GM19463 (cell line): ENCODE measurements around the gene FAM193B.

Experiments used
- ATAC-seq: cut with Tn5 transposase; IDR thresholded peaks from one replicate; pipeline ENCODE4 v1.9.1; 2021; ENCODE audit warnings: mild to moderate bottlenecking, moderate library complexity; ENCODE audit not compliant: unreplicated experiment

Gene FAM193B

DNA sequence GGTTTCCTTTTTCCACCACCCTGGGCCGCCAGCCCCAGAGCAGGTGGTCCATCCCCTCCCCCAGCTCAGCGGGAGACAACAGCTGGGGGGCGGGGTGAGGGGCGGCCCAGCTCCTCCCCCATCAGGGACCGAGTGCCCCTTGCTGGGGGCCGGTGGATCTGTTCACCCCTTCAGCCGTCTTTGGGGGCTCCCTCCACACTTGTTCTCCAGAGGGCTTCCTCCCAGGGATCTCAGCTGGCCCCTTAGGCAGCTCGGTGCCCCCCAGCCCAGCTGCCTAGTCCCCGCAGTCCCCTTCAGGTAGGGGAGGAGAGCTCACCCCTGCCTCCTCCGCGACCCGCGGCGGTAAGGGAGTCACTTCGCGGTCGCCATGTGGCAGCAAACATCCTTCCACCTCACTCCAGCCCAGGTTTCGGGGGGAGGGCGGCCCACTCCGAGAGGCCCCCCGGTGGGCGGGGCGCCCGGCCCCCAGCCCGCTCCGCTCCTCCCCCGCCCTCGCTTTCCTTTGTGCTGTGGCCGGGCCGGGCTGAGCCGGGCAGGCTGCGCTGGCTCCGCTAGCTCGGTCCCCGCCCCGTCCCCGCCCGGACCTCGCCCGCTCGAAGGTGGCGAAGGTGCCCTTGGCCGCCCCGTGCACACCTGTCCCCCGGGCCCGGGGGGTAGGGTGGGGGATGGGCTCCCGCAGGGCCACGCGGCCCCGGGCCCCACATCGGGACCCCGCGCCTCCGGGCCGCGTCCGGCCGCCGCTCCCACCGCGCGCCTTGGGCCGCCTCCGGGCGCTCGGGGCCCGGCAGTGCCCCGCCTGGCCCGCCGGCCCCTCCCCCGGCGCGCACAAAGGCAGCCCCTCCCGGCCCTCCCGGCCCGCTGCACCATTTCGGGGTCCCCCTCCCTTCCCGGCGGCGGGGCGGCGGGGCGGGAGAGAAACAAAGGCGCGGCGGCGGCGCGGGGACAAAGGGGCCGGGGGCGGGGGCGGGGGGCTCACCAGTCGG, 81.6 kb downstream of the FAM193B start:
- peak; percentile 66 for ATAC-seq

DNA sequence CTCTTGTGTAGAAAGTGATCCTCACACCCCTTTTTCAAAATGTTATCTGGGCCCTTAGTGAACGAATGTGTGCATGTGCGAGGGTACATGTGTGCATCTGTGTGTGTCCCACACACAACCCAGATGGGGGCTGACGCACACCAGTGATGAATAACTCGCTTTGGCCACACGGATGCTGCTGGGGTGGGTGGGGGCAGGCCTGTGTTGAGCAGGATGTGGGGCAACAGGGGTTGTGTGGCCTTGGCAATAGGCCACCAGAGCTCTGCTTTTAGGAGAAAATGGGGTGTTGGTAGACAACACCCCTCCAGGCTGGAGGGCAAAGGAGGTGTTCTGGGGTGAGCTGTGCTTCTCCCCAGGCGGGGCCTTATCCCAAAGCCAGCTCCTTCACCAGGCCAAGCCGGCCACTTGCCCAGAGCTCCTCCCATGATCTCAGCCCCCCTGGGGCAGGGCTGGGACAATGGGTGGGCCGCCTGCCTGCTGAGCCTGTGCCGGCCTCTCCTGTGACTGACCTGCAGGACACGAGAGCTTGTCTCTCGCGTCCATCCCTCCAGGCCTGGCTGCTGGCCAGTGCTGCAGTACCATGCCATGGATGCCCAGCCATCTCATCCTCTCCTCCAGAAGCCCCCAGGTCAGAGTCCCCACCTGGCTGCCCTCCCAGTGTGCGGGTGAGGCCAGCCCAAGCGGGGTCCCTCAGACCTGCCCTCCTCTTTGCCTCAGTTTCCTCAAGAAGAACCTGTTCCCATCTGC, 82.6 kb downstream of the FAM193B start:
- ATAC-seq = no peak

DNA sequence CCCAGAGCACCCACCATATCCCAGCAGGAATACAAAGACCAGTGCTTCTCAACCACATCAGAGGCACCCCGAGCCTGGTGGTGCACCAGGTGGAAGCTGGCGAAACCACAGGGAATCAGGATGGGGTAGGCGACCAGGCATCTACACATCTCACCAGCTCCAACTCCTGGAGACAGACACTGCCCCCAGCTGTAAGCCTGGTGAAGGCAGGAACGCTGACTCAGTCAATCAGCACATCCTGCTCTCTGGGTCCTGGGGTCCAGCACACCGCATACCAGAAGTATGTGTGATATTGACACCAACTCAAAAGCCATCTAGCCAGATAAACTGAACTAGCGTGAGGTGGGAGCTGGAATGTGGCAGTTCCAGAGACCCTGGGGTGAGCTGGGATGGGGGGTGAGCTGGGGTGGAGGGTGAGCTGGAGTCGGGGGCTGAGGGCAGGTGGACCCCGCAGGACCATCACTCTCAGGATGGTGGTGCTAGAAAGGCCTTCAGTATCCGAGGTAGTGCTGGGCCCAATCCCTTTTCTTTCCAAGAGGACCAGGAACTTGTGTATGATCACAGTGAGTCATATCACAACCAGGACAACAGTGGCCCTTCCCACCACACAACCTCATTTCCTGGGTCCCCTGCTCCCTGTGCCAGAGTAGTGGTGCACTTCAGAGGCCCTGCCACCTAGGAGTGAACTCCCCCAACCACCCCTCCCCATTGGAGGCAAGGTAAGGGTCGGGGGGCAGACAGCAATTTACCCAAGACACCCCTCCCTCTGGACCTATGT, 83.4 kb downstream of the FAM193B start:
- no peak for ATAC-seq
